K562 (cell line): ENCODE data around the gene TRIM38. TPM values are rescaled to one million over a fixed set of nuclear protein-coding genes. Genes with fewer than 3 reads are reported as not detected.

Experiments
- BCOR ChIP-seq: fragments of 450-650 bp; IDR thresholded peaks from 2 replicates; pipeline ENCODE4 v1.6.1; 2016
- CBX3 ChIP-seq, 2 experiments: IDR thresholded peaks; 1 replicate in 1 of 2; 2 replicates in 1 of 2; pipeline ENCODE4 v1.6.1; 2012; ENCODE audit warnings: inconsistent platforms in 2 of 2, low read length in 2 of 2, borderline replicate concordance in 1 of 2, control low read depth in 1 of 2
- CHD1 ChIP-seq: fragments of 200-600 bp; sonication (generic); IDR thresholded peaks from one replicate; pipeline ENCODE4 v1.6.1; 2012; ENCODE audit warnings: mild to moderate bottlenecking, moderate library complexity, low read length, inconsistent platforms
- ESRRA ChIP-seq: fragments of 450-650 bp; IDR thresholded peaks from 2 replicates; pipeline ENCODE4 v1.6.1; 2014; ENCODE audit warnings: low read depth, mild to moderate bottlenecking, moderate library complexity, borderline replicate concordance
- ETV6 ChIP-seq, 3 experiments: fragments of 150-350 bp in 1 of 3; sonication (generic) in 1 of 3; formaldehyde crosslinking in 1 of 3; IDR thresholded peaks; 2 replicates each; pipeline versions ENCODE4 v1.6.1 to v1.8.0; 2014 to 2022; ENCODE audit warnings: borderline replicate concordance in 2 of 3, low read depth in 2 of 3, antibody characterized with exemption in 1 of 3, low read length in 1 of 3, mild to moderate bottlenecking in 1 of 3, missing genetic modification reagents in 1 of 3
- HNRNPK ChIP-seq: fragments of 200-400 bp; formaldehyde crosslinking; IDR thresholded peaks from one replicate; pipeline ENCODE4 v1.6.1; 2018; ENCODE audit warnings: mild to moderate bottlenecking, low read depth, low read length; ENCODE audit not compliant: poor library complexity, severe bottlenecking
- PHB ChIP-seq: fragments of 250-450 bp; sonication (Bioruptor Pico); IDR thresholded peaks from 2 replicates; pipeline ENCODE4 v1.5.0; 2021
- RHOXF2B ChIP-seq: fragments of 250-450 bp; sonication (Bioruptor Pico); conservative IDR thresholded peaks from 2 replicates; pipeline ENCODE4 v1.5.1; 2021
- SAP30 ChIP-seq: fragments of 200-600 bp; sonication (generic); IDR thresholded peaks from 2 replicates; pipeline ENCODE4 v1.6.1; 2012; ENCODE audit warnings: borderline replicate concordance, low read depth, mild to moderate bottlenecking, moderate library complexity, low read length, control low read depth, inconsistent platforms; ENCODE audit not compliant: insufficient read depth, poor library complexity, severe bottlenecking
- SMAD1 ChIP-seq: fragments of 150-350 bp; IDR thresholded peaks from 2 replicates; pipeline ENCODE4 v1.6.1; 2014; ENCODE audit warnings: low read length, low read depth; ENCODE audit not compliant: partially characterized antibody
- SMC3 ChIP-seq: conservative IDR thresholded peaks from 2 replicates; pipeline ENCODE4 v1.6.1; 2011; ENCODE audit warnings: low read depth, low read length, improper control_type of control experiment; ENCODE audit not compliant: insufficient read depth
- SNIP1 ChIP-seq: fragments of 450-650 bp; IDR thresholded peaks from 2 replicates; pipeline ENCODE4 v1.7.1; 2017; ENCODE audit warnings: low read depth, mild to moderate bottlenecking
- ZNF592 ChIP-seq: fragments of 450-650 bp; IDR thresholded peaks from 2 replicates; pipeline ENCODE4 v1.6.1; 2017; ENCODE audit warnings: antibody characterized with exemption, mild to moderate bottlenecking
- ZNF707 ChIP-seq: fragments of 250-450 bp; sonication (Bioruptor Pico); conservative IDR thresholded peaks from 2 replicates; pipeline ENCODE4 v1.8.0; 2022; ENCODE audit warnings: inconsistent platforms, mild to moderate bottlenecking, moderate library complexity
- polyA plus RNA-seq, 8 experiments: library from polyadenylated mRNA; depleted of rRNA in 4 of 8; stranded (reverse) in 5 of 8; unstranded in 3 of 8; fragments of >200 nt; fragmentation: Nextera tagmentation in 2 of 8; fragmentation: Illumina TruSeq in 1 of 8; extraction: Ambion mirVana in 2 of 8; extraction: Trizol in 1 of 8; gene quantifications; 2 replicates each; pipeline versions ENCODE4 v1.2.1 to v1.2.3, GENCODE V29; 2011 to 2014; ENCODE audit warnings: inconsistent platforms in 1 of 8, missing spikeins in 1 of 8
- total RNA-seq, 7 experiments: library from RNA; depleted of rRNA in 6 of 7; stranded (reverse); fragments of >200 nt in 6 of 7; fragmentation: Illumina TruSeq in 2 of 7; extraction: Trizol in 2 of 7; gene quantifications; 2 replicates each; pipeline versions ENCODE4 v1.2.1 to v1.2.3, GENCODE V29; 2011 to 2021; ENCODE audit warnings: low replicate concordance in 1 of 7
- TF ChIP-seq, protein P1 (sequence below): sonication (generic); formaldehyde crosslinking; IDR thresholded peaks from 2 replicates; pipeline ENCODE4 v1.8.1; 2023; ENCODE audit warnings: mild to moderate bottlenecking, missing genetic modification reagents
- TF ChIP-seq, protein P2 (sequence below): sonication (generic); formaldehyde crosslinking; IDR thresholded peaks from 2 replicates; pipeline ENCODE4 v1.8.1; 2022; ENCODE audit warnings: missing genetic modification reagents
- TF ChIP-seq, protein P3 (sequence below): fragments of 250-450 bp; sonication (Bioruptor Pico); IDR thresholded peaks from 2 replicates; pipeline ENCODE4 v1.8.0; 2022; ENCODE audit warnings: moderate library complexity, mild to moderate bottlenecking, inconsistent platforms

Gene TRIM38
- total and polyA plus RNA-seq, 9 of the 15 experiments (the other 6 are each of a cell fraction or from before 2014, with no cell fraction given), result 1.7 to 6.7 (median 6.3) TPM

- TF ChIP-seq ZNF592 (no peak), SNIP1 (no peak), PHB (CRISPR knock-in tag) (no peak), CBX3 (IDR thresholded peaks at IDR 0.05; ENCODE audit: borderline replicate concordance in 1 of 2, low read length in 2 of 2) (no peak), HNRNPK (no peak), ESRRA (peak; percentile 64; the same call in 1 of the 2 replicates), ZNF707 (CRISPR knock-in tag) (no peak), ETV6 (IDR thresholded peaks at IDR 0.05; ENCODE audit: borderline replicate concordance in 1 of 2, low read depth in 2 of 2, low read length in 1 of 2) (no peak), ETV6 (CRISPR knock-in tag; IDR thresholded peaks at IDR 0.05; ENCODE audit: borderline replicate concordance) (0 out of 2 replicates have a peak, but pooled peaks have one; percentile 18), CHD1 (peak; percentile 25), RHOXF2B (CRISPR knock-in tag) (0 out of 2 replicates have a peak, but pooled peaks have one; percentile 27), BCOR (no peak), SMAD1 (no peak), SAP30 (no peak), SMC3 (no peak)
- TF ChIP-seq, protein P1, sequence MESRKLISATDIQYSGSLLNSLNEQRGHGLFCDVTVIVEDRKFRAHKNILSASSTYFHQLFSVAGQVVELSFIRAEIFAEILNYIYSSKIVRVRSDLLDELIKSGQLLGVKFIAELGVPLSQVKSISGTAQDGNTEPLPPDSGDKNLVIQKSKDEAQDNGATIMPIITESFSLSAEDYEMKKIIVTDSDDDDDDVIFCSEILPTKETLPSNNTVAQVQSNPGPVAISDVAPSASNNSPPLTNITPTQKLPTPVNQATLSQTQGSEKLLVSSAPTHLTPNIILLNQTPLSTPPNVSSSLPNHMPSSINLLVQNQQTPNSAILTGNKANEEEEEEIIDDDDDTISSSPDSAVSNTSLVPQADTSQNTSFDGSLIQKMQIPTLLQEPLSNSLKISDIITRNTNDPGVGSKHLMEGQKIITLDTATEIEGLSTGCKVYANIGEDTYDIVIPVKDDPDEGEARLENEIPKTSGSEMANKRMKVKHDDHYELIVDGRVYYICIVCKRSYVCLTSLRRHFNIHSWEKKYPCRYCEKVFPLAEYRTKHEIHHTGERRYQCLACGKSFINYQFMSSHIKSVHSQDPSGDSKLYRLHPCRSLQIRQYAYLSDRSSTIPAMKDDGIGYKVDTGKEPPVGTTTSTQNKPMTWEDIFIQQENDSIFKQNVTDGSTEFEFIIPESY (CRISPR knock-in tag), result peak; percentile 46; the same call in 1 of the 2 replicates
- TF ChIP-seq, protein P2, sequence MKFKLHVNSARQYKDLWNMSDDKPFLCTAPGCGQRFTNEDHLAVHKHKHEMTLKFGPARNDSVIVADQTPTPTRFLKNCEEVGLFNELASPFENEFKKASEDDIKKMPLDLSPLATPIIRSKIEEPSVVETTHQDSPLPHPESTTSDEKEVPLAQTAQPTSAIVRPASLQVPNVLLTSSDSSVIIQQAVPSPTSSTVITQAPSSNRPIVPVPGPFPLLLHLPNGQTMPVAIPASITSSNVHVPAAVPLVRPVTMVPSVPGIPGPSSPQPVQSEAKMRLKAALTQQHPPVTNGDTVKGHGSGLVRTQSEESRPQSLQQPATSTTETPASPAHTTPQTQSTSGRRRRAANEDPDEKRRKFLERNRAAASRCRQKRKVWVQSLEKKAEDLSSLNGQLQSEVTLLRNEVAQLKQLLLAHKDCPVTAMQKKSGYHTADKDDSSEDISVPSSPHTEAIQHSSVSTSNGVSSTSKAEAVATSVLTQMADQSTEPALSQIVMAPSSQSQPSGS (CRISPR knock-in tag), result no peak
- TF ChIP-seq, protein P3, sequence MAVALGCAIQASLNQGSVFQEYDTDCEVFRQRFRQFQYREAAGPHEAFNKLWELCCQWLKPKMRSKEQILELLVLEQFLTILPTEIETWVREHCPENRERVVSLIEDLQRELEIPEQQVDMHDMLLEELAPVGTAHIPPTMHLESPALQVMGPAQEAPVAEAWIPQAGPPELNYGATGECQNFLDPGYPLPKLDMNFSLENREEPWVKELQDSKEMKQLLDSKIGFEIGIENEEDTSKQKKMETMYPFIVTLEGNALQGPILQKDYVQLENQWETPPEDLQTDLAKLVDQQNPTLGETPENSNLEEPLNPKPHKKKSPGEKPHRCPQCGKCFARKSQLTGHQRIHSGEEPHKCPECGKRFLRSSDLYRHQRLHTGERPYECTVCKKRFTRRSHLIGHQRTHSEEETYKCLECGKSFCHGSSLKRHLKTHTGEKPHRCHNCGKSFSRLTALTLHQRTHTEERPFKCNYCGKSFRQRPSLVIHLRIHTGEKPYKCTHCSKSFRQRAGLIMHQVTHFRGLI (CRISPR knock-in tag), result 0 out of 2 replicates have a peak, but pooled peaks have one; percentile 8
Observed at GRCh38 chr6:26029857-26030653, 67.5 kb downstream of the TRIM38 start (continued).
